HG03103 (cell line): ENCODE data around the gene ERC2.

Experiments
- ATAC-seq: cut with Tn5 transposase; IDR thresholded peaks from one replicate; pipeline ENCODE4 v1.9.1; 2021; ENCODE audit warnings: low read depth; ENCODE audit not compliant: unreplicated experiment

Gene ERC2

GRCh38 chr3:56133423-56133822 is 334.8 kb downstream of the ERC2 start:
- ATAC-seq, result no peak

- no peak for ATAC-seq
Observed at GRCh38 chr3:56132762-56133161, 335.5 kb downstream of the ERC2 start.

- ATAC-seq, result no peak
Observed at GRCh38 chr3:56131974-56132590, 336.2 kb downstream of the ERC2 start.

- ATAC-seq, result no peak
Observed at GRCh38 chr3:56130036-56130435, 338.2 kb downstream of the ERC2 start.

GRCh38 chr3:56126632-56127031 is 341.6 kb downstream of the ERC2 start:
- ATAC-seq, result no peak

GRCh38 chr3:56125358-56126005 is 342.8 kb downstream of the ERC2 start:
- ATAC-seq, result no peak

- ATAC-seq, result no peak
Observed at GRCh38 chr3:56124546-56124945, 343.7 kb downstream of the ERC2 start.

GRCh38 chr3:56123487-56123886 is 344.8 kb downstream of the ERC2 start:
- no peak for ATAC-seq

- ATAC-seq, result no peak
Observed at GRCh38 chr3:56122911-56123310, 345.4 kb downstream of the ERC2 start.

- no peak for ATAC-seq
Observed at GRCh38 chr3:56121716-56122115, 346.6 kb downstream of the ERC2 start.

GRCh38 chr3:56119575-56120349 is 348.5 kb downstream of the ERC2 start:
- no peak for ATAC-seq

- ATAC-seq, result no peak
Observed at GRCh38 chr3:56118968-56119367, 349.3 kb downstream of the ERC2 start.

- no peak for ATAC-seq
Observed at GRCh38 chr3:56115698-56116097, 352.6 kb downstream of the ERC2 start.

GRCh38 chr3:56115199-56115598 is 353.1 kb downstream of the ERC2 start:
- no peak for ATAC-seq

- no peak for ATAC-seq
Observed at GRCh38 chr3:56113908-56114307, 354.4 kb downstream of the ERC2 start.

- ATAC-seq, result no peak
Observed at GRCh38 chr3:56113231-56113630, 355.0 kb downstream of the ERC2 start.

GRCh38 chr3:56111606-56112304 is 356.5 kb downstream of the ERC2 start:
- ATAC-seq, result no peak

- no peak for ATAC-seq
Observed at GRCh38 chr3:56110886-56111285, 357.4 kb downstream of the ERC2 start.

GRCh38 chr3:56107157-56107556 is 361.1 kb downstream of the ERC2 start:
- no peak for ATAC-seq

- no peak for ATAC-seq
Observed at GRCh38 chr3:56102032-56102431, 366.2 kb downstream of the ERC2 start.

GRCh38 chr3:56101576-56101975 is 366.7 kb downstream of the ERC2 start:
- no peak for ATAC-seq
